ENCODE results near the gene PPFIA1. TPM values are rescaled to one million over a fixed set of nuclear protein-coding genes. Genes with fewer than 3 reads are reported as not detected.

The PPFIA1 gene
- total RNA-seq, 2 donors from 2014 or later = 105 to 118 TPM

GRCh38 chr11:70311616-70312015 lies 41.1 kb downstream of the PPFIA1 start:
- TF ChIP-seq CTCF (conservative IDR thresholded peaks at IDR 0.05) = no peak
- 96 to 100% methylated on average over 4 of the region's 4 CpGs for WGBS, 2 experiments (ENCODE audit: insufficient coverage in 1 of 2, insufficient read length in 1 of 2)
- no peak for DNase-seq
- Mint-ChIP-seq H3K27ac (peak overlapping the region; percentile 94), H3K9me3 (no peaks in the 10 kb centered on the region), H3K27me3 (ENCODE audit: insufficient read depth) (no peaks in the 10 kb centered on the region), H3K4me3 (no peak overlapping the region), H3K36me3 (ENCODE audit: low read depth) (peaks cover 50% of the 10 kb centered on the region), H3K4me1 (peaks cover 36% of the 10 kb centered on the region)
- Histone ChIP-seq H3K4me1 (ENCODE audit: control insufficient read depth, insufficient read depth, low read length) (peaks cover 12% of the 10 kb centered on the region), H3K36me3 (ENCODE audit: control insufficient read depth, insufficient read depth, low read length) (peaks cover 90% of the 10 kb centered on the region), H3K27me3 (ENCODE audit: control insufficient read depth, insufficient read depth, low read length, poor library complexity, severe bottlenecking) (no peaks in the 10 kb centered on the region), H3K9ac (ENCODE audit: extremely low read depth, low read length, poor library complexity, severe bottlenecking) (no peak overlapping the region), H3K27ac (ENCODE audit: low read depth, low read length) (no peak overlapping the region), H3K9me3 (ENCODE audit: control insufficient read depth, low read length) (no peaks in the 10 kb centered on the region), H3K4me3 (ENCODE audit: low read length) (no peak overlapping the region)

- peak overlapping the region; percentile 8 for H3K9ac ChIP-seq (ENCODE audit: extremely low read depth, low read length, poor library complexity, severe bottlenecking)
- peaks cover 12% of the 10 kb centered on the region for H3K4me1 ChIP-seq (ENCODE audit: control insufficient read depth, insufficient read depth, low read length)
- Mint-ChIP-seq H3K4me3 (peak overlapping the region; percentile 24), H3K27me3 (ENCODE audit: insufficient read depth) (no peaks in the 10 kb centered on the region), H3K9me3 (no peaks in the 10 kb centered on the region), H3K36me3 (ENCODE audit: low read depth) (peaks cover 40% of the 10 kb centered on the region), H3K27ac (peak overlapping the region; percentile 94), H3K4me1 (peaks cover 33% of the 10 kb centered on the region)
- 82 to 84% methylated on average over 14 to 20 of the region's 20 CpGs for WGBS, 2 experiments (ENCODE audit: insufficient coverage in 1 of 2, insufficient read length in 1 of 2)
- H3K4me3 ChIP-seq (ENCODE audit: low read length) = no peak overlapping the region
- DNase-seq = peak; percentile 72
- TF ChIP-seq CTCF (conservative IDR thresholded peaks at IDR 0.05) = no peak
- H3K9me3 ChIP-seq (ENCODE audit: control insufficient read depth, low read length) = no peaks in the 10 kb centered on the region
- no peak overlapping the region for H3K27ac ChIP-seq (ENCODE audit: low read depth, low read length)
- H3K36me3 ChIP-seq (ENCODE audit: control insufficient read depth, insufficient read depth, low read length) = peaks cover 90% of the 10 kb centered on the region
- H3K27me3 ChIP-seq (ENCODE audit: control insufficient read depth, insufficient read depth, low read length, poor library complexity, severe bottlenecking) = no peaks in the 10 kb centered on the region
Measured at GRCh38 chr11:70312401-70313357, 42.2 kb downstream of the PPFIA1 start.

GRCh38 chr11:70313945-70314344 lies 43.5 kb downstream of the PPFIA1 start:
- no peak overlapping the region for H3K27ac ChIP-seq (ENCODE audit: low read depth, low read length)
- Mint-ChIP-seq H3K4me3 (no peak overlapping the region), H3K27ac (peak overlapping the region; percentile 69)

More at GRCh38 chr11:70313945-70314344, 43.5 kb downstream of the PPFIA1 start:
- H3K9ac ChIP-seq (ENCODE audit: extremely low read depth, low read length, poor library complexity, severe bottlenecking) = no peak overlapping the region
- no peaks in the 10 kb centered on the region for H3K27me3 ChIP-seq (ENCODE audit: control insufficient read depth, insufficient read depth, low read length, poor library complexity, severe bottlenecking)
- Mint-ChIP-seq H3K36me3 (ENCODE audit: low read depth) (peaks cover 28% of the 10 kb centered on the region), H3K9me3 (no peaks in the 10 kb centered on the region), H3K4me1 (peaks cover 33% of the 10 kb centered on the region), H3K27me3 (ENCODE audit: insufficient read depth) (no peaks in the 10 kb centered on the region)
- DNase-seq = no peak
- no peaks in the 10 kb centered on the region for H3K9me3 ChIP-seq (ENCODE audit: control insufficient read depth, low read length)
- 86 to 91% methylated on average over 7 to 8 of the region's 8 CpGs for WGBS, 2 experiments (ENCODE audit: insufficient coverage in 1 of 2, insufficient read length in 1 of 2)
- H3K36me3 ChIP-seq (ENCODE audit: control insufficient read depth, insufficient read depth, low read length) = peaks cover 90% of the 10 kb centered on the region
- TF ChIP-seq CTCF (conservative IDR thresholded peaks at IDR 0.05) = no peak
- peaks cover 16% of the 10 kb centered on the region for H3K4me1 ChIP-seq (ENCODE audit: control insufficient read depth, insufficient read depth, low read length)
- H3K4me3 ChIP-seq (ENCODE audit: low read length) = no peak overlapping the region
